Stimulated activated CD8-positive, alpha-beta memory T cell treated with anti-CD3 and anti-CD28 coated beads, Interleukin-4, amount 100 ng/mL, for 48 hours (primary cell): ENCODE data around the gene INHA.

Experiments
- DNase-seq: peaks from one replicate; pipeline ENCODE4 v3.0.0-alpha.2; 2020

Gene INHA

GRCh38 chr2:219572237-219573001 lies at the start of gene INHA:
INHA (plus strand) TSS chr2:219572310; CDS start chr2:219572375, 65 bp downstream.
- DNase-seq, result no peak

GRCh38 chr2:219523031-219523671 lies 49.0 kb upstream of the INHA start:
- no peak for DNase-seq

- DNase-seq, result no peak
Measured at GRCh38 chr2:219524817-219525216, 47.3 kb upstream of the INHA start.

- DNase-seq, result no peak
Measured at GRCh38 chr2:219525533-219526232, 46.4 kb upstream of the INHA start.

GRCh38 chr2:219526320-219527075 lies 45.6 kb upstream of the INHA start:
- DNase-seq, result no peak

GRCh38 chr2:219527076-219527394 lies 45.1 kb upstream of the INHA start:
- DNase-seq, result no peak

- no peak for DNase-seq
Measured at GRCh38 chr2:219527472-219527871, 44.6 kb upstream of the INHA start.

- DNase-seq, result peak; percentile 93
Measured at GRCh38 chr2:219530048-219530963, 41.8 kb upstream of the INHA start.

- DNase-seq, result no peak
Measured at GRCh38 chr2:219531639-219532377, 40.3 kb upstream of the INHA start.

- no peak for DNase-seq
Measured at GRCh38 chr2:219532378-219532649, 39.8 kb upstream of the INHA start.

GRCh38 chr2:219533930-219534661 lies 38.0 kb upstream of the INHA start:
- DNase-seq, result no peak

GRCh38 chr2:219536425-219536824 lies 35.7 kb upstream of the INHA start:
- DNase-seq, result no peak

GRCh38 chr2:219536967-219537366 lies 35.1 kb upstream of the INHA start:
- no peak for DNase-seq

GRCh38 chr2:219537657-219538488 lies 34.2 kb upstream of the INHA start:
- DNase-seq, result no peak

- no peak for DNase-seq
Measured at GRCh38 chr2:219538504-219538951, 33.6 kb upstream of the INHA start.

- DNase-seq, result no peak
Measured at GRCh38 chr2:219538956-219539788, 32.9 kb upstream of the INHA start.

GRCh38 chr2:219539926-219540678 lies 32.0 kb upstream of the INHA start:
- no peak for DNase-seq
